ENCODE data around the gene RFLNA. TPM values are rescaled to one million over a fixed set of nuclear protein-coding genes. Genes with fewer than 3 reads are reported as not detected.

RFLNA gene
- total and polyA plus RNA-seq, 2 donors (not counting 1 experiment from before 2014, with no cell fraction given), result 0.03 TPM; not detected in 1

DNA sequence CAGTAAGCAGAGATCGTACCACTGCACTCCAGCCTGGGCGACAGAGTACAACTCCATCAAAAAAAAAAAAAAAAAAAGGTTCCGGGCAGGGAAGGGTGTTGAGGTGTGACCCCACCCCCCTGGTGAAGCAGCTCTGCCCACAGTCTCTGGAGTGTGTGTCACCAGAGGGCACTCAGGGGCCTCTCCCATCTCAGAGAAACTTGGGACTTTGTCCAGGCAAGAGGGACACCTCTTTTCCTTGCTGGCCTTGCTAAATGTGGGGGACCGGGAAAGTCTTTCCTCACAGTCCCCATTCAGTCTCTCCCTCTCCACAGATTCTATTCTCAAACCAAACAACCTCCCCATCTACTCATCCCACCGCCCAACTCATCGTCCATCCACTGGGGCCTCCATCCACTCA, 43.6 kb downstream of the RFLNA start:
- no peaks in the 10 kb centered on the region for H3K9me3 ChIP-seq (ENCODE audit: control insufficient read depth, insufficient read depth, low read depth, low read length)
- no peak for DNase-seq (ENCODE audit: low read depth in 2 of 2)
- H3K36me3 ChIP-seq (ENCODE audit: control insufficient read depth, insufficient read depth, low read length), result peaks cover 31% of the 10 kb centered on the region

DNA sequence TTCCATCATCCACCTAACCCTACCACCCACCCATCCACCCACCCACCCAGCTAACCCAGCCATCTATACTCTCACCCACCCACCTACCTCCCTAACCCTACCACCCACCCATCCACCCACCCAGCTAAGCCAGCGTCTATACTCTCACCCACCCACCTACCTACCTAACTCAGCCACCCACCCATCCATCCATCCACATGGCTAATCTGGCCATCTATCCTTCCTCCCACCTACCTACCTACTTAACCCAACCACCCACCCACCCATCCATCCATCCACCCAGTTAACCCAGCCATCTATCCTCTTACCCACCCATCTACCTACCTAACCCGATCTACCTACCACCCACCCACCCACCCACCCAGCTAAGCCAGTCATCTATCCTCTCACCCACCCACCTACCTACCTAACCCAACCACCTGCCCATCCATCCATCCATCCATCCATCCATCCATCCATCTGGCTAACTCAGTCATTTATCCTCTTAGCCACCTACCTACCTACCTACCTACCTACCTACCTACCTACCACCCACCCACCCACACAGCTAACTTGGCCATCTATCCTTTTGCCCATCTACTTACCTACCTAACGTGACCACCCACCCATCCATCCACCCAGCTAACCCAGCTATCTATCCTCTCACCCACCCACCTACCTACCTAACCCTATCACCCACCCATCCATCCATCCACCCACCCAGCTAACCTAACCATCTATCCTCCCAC, 44.1 kb downstream of the RFLNA start:
- H3K4me3 ChIP-seq (replicated peaks in 1 of 4; ENCODE audit: control extremely low read depth in 1 of 4, insufficient read depth in 1 of 4, low read depth in 3 of 4, low read length in 4 of 4), result no peak overlapping the region
- H3K79me2 ChIP-seq (ENCODE audit: control insufficient read depth, insufficient read depth, low read length), result no peaks in the 10 kb centered on the region
- TF ChIP-seq EZH2 (IDR thresholded peaks at IDR 0.05; ENCODE audit: low read length, missing control alignments), result no peak
- TF ChIP-seq, protein P1, sequence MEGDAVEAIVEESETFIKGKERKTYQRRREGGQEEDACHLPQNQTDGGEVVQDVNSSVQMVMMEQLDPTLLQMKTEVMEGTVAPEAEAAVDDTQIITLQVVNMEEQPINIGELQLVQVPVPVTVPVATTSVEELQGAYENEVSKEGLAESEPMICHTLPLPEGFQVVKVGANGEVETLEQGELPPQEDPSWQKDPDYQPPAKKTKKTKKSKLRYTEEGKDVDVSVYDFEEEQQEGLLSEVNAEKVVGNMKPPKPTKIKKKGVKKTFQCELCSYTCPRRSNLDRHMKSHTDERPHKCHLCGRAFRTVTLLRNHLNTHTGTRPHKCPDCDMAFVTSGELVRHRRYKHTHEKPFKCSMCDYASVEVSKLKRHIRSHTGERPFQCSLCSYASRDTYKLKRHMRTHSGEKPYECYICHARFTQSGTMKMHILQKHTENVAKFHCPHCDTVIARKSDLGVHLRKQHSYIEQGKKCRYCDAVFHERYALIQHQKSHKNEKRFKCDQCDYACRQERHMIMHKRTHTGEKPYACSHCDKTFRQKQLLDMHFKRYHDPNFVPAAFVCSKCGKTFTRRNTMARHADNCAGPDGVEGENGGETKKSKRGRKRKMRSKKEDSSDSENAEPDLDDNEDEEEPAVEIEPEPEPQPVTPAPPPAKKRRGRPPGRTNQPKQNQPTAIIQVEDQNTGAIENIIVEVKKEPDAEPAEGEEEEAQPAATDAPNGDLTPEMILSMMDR (conservative IDR thresholded peaks at IDR 0.05 in 1 of 2, IDR thresholded peaks at IDR 0.05 in 1 of 2; ENCODE audit: low read depth in 1 of 2, low read length in 2 of 2), result no peak
- H3K9me3 ChIP-seq (ENCODE audit: control insufficient read depth, insufficient read depth, low read depth, low read length), result no peaks in the 10 kb centered on the region
- no peak overlapping the region for H3K27ac ChIP-seq (ENCODE audit: insufficient read depth, low read length)
- no peaks in the 10 kb centered on the region for H3K4me1 ChIP-seq (ENCODE audit: control insufficient read depth, extremely low read depth, insufficient read depth, low read length)
- no peak overlapping the region for H3K4me2 ChIP-seq (ENCODE audit: extremely low read depth, insufficient read depth, low read length)
- H4K20me1 ChIP-seq (ENCODE audit: control insufficient read depth, extremely low read depth, insufficient read depth, low read length), result no peaks in the 10 kb centered on the region
- H3K27me3 ChIP-seq (ENCODE audit: control insufficient read depth, insufficient read depth, low read length), result no peaks in the 10 kb centered on the region
- no peak overlapping the region for H3K9ac ChIP-seq (ENCODE audit: insufficient read depth, low read length)
- no peak overlapping the region for H2AFZ ChIP-seq (ENCODE audit: low read length)
- DNase-seq (ENCODE audit: low read depth in 2 of 2), result no peak
- peaks cover 30% of the 10 kb centered on the region for H3K36me3 ChIP-seq (ENCODE audit: control insufficient read depth, insufficient read depth, low read length)

More for the DNA sequence above, 43.6 kb downstream of the RFLNA start:
- H3K27ac ChIP-seq (ENCODE audit: insufficient read depth, low read length), result no peak overlapping the region
- H3K4me1 ChIP-seq (ENCODE audit: control insufficient read depth, extremely low read depth, insufficient read depth, low read length), result no peaks in the 10 kb centered on the region
- TF ChIP-seq, protein P1 (conservative IDR thresholded peaks at IDR 0.05 in 1 of 2, IDR thresholded peaks at IDR 0.05 in 1 of 2; ENCODE audit: low read depth in 1 of 2, low read length in 2 of 2), result no peak
- no peak for TF ChIP-seq EZH2 (IDR thresholded peaks at IDR 0.05; ENCODE audit: low read length, missing control alignments)
- no peaks in the 10 kb centered on the region for H3K79me2 ChIP-seq (ENCODE audit: control insufficient read depth, insufficient read depth, low read length)
- H2AFZ ChIP-seq (ENCODE audit: low read length), result no peak overlapping the region
- no peak overlapping the region for H3K9ac ChIP-seq (ENCODE audit: insufficient read depth, low read length)
- H3K27me3 ChIP-seq (ENCODE audit: control insufficient read depth, insufficient read depth, low read length), result no peaks in the 10 kb centered on the region
- no peaks in the 10 kb centered on the region for H4K20me1 ChIP-seq (ENCODE audit: control insufficient read depth, extremely low read depth, insufficient read depth, low read length)
- H3K4me3 ChIP-seq (replicated peaks in 1 of 4; ENCODE audit: control extremely low read depth in 1 of 4, insufficient read depth in 1 of 4, low read depth in 3 of 4, low read length in 4 of 4), result no peak overlapping the region
- H3K4me2 ChIP-seq (ENCODE audit: extremely low read depth, insufficient read depth, low read length), result no peak overlapping the region

DNA sequence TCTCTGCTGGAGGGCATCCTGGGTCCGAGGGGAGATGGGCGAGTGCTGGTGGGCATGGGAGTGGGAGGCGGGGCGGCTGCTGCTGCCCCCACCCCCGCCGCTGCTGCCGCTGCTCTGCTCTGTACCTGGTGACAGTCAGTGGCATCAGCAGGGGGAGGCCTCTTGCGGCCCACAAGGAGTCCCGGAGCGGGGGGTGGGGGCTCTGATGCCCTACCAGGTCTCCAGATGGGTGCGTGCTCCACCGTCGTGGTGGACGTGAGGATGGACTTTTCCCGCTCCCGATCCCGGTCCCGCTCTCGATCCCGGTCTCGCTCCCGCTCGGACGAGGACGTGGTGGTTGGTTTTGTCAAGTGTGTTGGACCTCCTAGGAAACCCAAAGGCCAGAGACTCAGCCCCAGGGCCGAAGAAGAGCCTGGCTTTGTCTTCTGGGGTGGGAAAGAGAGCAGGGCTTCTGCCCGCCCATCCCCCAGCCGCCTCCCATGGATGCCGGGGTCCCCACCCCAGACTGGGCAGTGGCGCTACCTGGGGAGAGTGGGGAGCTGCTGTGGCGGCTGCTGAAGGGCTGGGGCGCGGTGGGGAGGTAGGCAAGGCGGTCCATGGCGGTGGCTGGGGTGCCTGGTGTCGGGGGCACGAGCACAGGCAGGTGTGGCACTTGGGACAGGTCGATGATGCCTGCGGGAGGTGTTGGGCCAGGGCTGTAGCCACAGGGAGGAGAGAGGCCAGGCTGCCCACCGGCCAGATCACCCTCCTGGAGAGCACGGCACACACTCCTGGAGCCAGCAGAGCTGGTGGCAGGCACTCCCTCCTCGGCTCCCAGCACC, 45.4 kb downstream of the RFLNA start:
- H3K27me3 ChIP-seq (ENCODE audit: control insufficient read depth, insufficient read depth, low read length), result no peaks in the 10 kb centered on the region
- H3K4me2 ChIP-seq (ENCODE audit: extremely low read depth, insufficient read depth, low read length), result no peak overlapping the region
- no peak for DNase-seq (ENCODE audit: low read depth in 2 of 2)
- no peak overlapping the region for H3K4me3 ChIP-seq (replicated peaks in 1 of 4; ENCODE audit: control extremely low read depth in 1 of 4, insufficient read depth in 1 of 4, low read depth in 3 of 4, low read length in 4 of 4)
- H3K9ac ChIP-seq (ENCODE audit: insufficient read depth, low read length), result no peak overlapping the region
- H3K27ac ChIP-seq (ENCODE audit: insufficient read depth, low read length), result no peak overlapping the region
- no peaks in the 10 kb centered on the region for H3K79me2 ChIP-seq (ENCODE audit: control insufficient read depth, insufficient read depth, low read length)
- peaks cover 25% of the 10 kb centered on the region for H3K36me3 ChIP-seq (ENCODE audit: control insufficient read depth, insufficient read depth, low read length)
- no peaks in the 10 kb centered on the region for H3K4me1 ChIP-seq (ENCODE audit: control insufficient read depth, extremely low read depth, insufficient read depth, low read length)
- no peak overlapping the region for H2AFZ ChIP-seq (ENCODE audit: low read length)
- no peaks in the 10 kb centered on the region for H4K20me1 ChIP-seq (ENCODE audit: control insufficient read depth, extremely low read depth, insufficient read depth, low read length)
- no peak for TF ChIP-seq EZH2 (IDR thresholded peaks at IDR 0.05; ENCODE audit: low read length, missing control alignments)
- TF ChIP-seq, protein P1 (conservative IDR thresholded peaks at IDR 0.05 in 1 of 2, IDR thresholded peaks at IDR 0.05 in 1 of 2; ENCODE audit: low read depth in 1 of 2, low read length in 2 of 2), result no peak
- H3K9me3 ChIP-seq (ENCODE audit: control insufficient read depth, insufficient read depth, low read depth, low read length), result no peaks in the 10 kb centered on the region
